ENCODE results near the gene INSL3.

GRCh38 chr19:17772172-17772571 lies 49.1 kb downstream of the INSL3 start:
- TF ChIP-seq CTCF (IDR thresholded peaks at IDR 0.05), result no peak
- TF ChIP-seq REST (IDR thresholded peaks at IDR 0.05; ENCODE audit: insufficient read depth in 1 of 2, low read depth in 2 of 2, low read length in 1 of 2), result no peak
